ENCODE data around the gene DPP10.
"Not testable (repeated sequence)": the region's sequence is repeated elsewhere in the genome, so short reads cannot be mapped to it uniquely, and the experiment has no call there.

DPP10 gene

GRCh38 chr2:115440746-115441145, 998.3 kb downstream of the DPP10 start:
- not testable (repeated sequence) for DNase-seq (ENCODE audit: low read depth)

- no peak for DNase-seq (ENCODE audit: low read depth)
Measured at GRCh38 chr2:115443539-115444185, 1001.2 kb downstream of the DPP10 start.

DNA sequence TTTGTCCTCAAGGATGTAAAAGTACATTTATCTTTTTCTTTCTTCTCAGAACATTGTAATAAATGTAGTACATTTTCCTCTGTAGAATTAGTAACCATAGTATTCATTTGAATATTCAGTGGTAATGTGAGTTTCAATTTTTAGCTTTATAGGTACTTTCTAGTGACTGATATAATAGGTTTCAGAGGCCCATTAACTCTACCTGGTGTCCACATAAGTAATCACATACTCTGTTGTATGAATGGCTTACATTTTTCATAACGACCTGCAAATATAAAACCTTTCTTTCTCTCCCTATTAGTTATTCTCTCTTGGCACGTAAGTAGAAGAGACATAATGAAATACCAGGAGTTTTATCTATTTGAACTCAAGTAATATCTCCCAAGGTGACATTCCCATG, 1017.6 kb downstream of the DPP10 start:
- no peak for DNase-seq (ENCODE audit: low read depth)

GRCh38 chr2:115480741-115481140, 1038.3 kb downstream of the DPP10 start:
- DNase-seq (ENCODE audit: low read depth): no peak

GRCh38 chr2:115481842-115482241, 1039.4 kb downstream of the DPP10 start:
- no peak for DNase-seq (ENCODE audit: low read depth)

DNA sequence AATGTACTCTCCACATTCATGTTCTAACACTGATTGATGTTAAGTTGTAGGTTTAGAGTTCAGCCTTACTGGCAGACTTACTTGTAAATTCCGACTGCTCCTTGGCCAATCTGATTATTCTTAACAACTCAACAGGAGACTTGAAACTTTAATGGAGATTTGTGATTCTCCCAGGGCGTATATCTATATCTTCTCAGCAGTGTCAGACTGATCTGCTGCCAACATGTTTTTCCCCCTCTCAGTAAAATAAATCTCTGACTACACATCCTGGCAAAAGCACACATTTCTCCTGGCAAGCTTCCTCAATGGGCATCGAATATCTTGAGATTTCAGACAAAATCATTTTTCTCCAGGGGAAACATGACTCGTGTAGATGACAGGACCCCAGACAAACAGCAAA, 1041.2 kb downstream of the DPP10 start:
- DNase-seq (ENCODE audit: low read depth): no peak

DNA sequence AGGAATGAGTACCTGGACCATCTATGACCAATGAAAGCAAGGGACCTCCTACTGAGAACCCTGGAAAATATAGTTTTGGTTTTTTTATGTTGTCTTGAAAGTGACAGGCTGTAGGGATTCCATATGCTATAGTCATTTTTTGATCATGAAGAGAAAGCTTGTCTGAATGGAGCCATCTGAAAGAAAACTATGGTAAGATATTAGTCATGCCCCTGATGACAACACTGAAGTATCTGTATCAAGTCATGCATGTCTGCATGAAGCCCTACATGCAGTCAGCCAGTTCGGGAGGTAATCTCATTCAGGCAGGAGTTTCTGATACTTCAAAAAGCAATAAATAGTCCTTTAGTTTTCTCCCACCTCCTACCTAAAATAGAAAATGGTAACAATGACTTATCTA, 1042.0 kb downstream of the DPP10 start:
- DNase-seq (ENCODE audit: low read depth): no peak

- DNase-seq (ENCODE audit: low read depth): no peak
Measured at GRCh38 chr2:115484983-115485382, 1042.5 kb downstream of the DPP10 start.

- no peak for DNase-seq (ENCODE audit: low read depth)
Measured at GRCh38 chr2:115491186-115491793, 1048.8 kb downstream of the DPP10 start.

DNA sequence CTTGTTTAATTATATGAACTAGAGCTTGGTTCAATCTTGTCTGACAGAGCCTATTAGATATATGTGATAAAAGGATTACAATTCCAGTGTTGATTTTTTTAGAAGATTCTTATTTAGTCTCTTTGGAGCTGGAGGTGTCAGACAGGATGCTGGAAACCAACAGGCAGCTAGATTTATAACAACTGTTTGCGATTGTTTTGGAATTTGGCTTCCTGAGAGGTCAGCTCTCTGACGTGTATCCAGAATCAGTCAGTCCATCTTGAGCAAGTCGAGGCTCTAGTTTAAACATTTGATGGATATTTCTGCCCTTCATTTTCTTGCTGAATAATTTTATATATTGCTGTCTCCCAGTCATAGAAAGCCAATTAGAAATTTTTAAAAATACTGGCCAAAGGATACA, 1062.9 kb downstream of the DPP10 start:
- no peak for DNase-seq (ENCODE audit: low read depth)

- DNase-seq (ENCODE audit: low read depth): no peak
Measured at GRCh38 chr2:115520727-115521126, 1078.3 kb downstream of the DPP10 start.

- DNase-seq (ENCODE audit: low read depth): no peak
Measured at GRCh38 chr2:115524452-115524851, 1082.0 kb downstream of the DPP10 start.

DNA sequence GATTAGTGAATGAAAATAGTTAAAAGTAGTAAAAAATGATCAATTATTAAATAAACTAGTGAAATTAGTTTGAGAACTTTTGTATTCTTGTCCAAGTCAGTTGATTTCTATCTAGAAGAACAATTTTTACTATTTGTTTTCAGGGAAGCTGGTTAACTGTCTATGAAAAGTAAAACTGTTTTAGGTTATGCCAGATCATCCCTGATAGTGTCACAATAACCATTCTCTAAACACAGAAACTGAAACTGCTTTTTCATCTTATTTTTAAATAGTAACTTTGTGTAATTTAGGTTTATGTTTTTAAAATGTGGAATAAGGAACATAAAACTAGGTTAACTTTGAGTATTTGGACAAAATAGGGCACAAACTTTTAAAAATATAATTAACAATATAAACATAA, 1087.2 kb downstream of the DPP10 start:
- no peak for DNase-seq (ENCODE audit: low read depth)

DNA sequence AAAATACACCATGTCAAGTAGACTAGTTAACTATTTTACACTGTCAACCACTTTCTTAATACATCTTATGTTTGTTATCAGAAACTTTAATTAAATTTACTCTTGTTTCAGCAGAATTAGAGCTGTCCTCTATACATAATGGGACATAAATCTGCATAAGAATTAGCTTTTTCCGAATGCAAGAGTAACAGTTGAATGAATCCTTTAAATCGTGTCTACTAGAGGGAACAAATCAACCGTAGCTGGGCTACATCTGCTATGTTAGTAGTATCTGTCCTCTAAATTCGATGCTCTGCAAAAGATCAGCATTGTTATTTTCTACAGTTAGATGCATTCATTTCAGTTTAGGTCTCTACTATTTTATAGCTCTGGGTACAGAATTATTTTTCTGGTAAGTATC, 1090.6 kb downstream of the DPP10 start:
- DNase-seq (ENCODE audit: low read depth): no peak

DNA sequence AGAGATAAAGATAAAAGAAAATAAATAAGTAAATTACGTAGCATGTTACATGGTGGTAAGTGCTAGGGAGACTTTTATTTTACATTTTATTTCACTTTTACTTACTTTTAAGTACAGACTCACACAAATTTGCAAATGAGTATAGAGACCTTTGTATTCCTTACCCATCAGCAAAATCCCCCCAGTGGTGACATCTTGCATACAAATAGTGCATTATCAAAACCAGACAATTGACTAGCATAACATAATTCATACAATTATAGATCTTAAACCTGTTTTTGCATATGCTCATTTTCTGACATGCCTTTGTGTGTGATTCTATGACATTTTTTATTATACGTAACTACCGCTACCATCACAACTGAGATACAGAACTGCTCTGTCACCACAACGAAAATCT, 1099.4 kb downstream of the DPP10 start:
- DNase-seq (ENCODE audit: low read depth): no peak

DNA sequence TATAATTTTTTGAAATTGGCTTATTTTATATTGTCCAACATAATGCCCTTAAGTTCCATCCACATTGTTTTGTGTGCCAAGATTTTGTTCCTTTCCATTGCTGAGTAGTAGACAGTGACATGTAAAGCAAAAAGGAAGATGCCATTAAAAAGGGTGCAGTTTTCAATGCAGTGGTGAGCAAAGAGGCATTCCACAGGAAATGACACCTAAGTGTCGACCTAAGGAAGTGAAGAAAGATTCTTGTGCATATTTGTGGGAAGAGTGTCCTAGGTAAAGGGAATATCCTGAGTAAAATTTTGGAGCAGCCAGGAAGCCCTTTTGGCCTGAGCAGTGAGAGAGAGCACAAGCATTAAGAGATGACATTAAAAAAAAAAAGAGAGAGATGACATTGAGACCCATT, 1099.9 kb downstream of the DPP10 start:
- DNase-seq (ENCODE audit: low read depth): no peak

GRCh38 chr2:115543024-115543423, 1100.6 kb downstream of the DPP10 start:
- DNase-seq (ENCODE audit: low read depth): no peak

DNA sequence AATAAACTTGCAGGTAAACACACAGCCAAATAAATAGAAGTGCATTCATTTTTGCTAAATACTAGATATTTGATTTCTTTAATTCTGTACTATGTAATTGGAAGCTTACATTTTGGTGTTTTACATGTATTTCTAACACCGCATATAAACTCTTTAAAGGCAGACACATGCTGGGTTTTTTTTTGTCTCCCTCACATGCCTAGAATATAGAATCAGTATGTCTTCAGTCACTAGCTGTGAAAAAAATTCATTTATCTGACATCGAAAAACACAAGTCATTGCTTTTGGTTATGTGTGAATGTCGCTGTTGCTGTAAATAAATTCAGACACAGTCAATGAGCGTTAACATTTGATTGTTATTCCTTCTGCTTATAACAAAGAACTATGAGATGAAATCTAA, 1101.0 kb downstream of the DPP10 start:
- DNase-seq (ENCODE audit: low read depth): no peak

DNA sequence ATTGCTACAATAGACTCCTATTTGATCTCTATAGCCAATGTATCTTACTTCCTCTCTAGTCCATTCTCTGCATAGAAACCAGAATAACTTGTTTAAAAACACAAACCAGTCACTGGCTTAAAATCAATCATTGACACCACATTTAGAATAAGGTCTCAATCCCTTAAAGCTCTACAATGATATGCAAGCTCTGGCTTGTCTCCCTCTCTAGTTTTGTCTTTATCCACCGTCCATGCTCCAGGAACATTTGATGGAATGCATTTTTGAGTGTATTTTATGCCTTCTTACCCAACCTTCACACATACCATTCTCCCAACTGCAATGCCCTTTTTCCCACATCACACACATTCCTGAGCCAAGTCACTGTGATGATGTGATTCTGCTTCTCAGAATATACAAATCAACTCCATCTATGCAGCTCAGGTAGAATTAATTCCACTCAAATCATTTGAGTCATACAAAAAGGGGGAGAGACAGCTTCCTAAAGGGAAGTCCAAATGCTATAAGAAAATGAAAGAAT, 1107.2 kb downstream of the DPP10 start:
- no peak for DNase-seq (ENCODE audit: low read depth)

DNA sequence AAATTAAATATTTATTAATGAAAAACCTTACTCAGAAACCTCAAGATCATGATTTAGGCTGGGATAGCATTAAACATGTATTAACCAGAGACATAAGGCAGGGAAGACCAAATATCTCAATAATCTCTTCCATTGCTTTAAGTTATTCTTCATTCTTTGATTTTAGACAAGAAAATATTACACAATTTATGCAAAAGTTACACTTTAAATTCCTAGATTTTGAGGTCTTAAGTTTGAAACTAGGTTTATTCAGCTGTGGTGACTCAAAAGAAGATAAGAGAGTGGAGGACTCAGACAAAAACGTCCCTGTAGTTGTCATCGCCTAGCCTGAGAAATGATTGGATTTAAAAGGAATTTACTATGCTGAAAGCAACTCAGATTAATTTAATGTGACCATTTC, 1110.3 kb downstream of the DPP10 start:
- DNase-seq (ENCODE audit: low read depth): no peak

- no peak for DNase-seq (ENCODE audit: low read depth)
Measured at GRCh38 chr2:115554153-115554552, 1111.7 kb downstream of the DPP10 start.

- DNase-seq (ENCODE audit: low read depth): no peak
Measured at GRCh38 chr2:115558725-115559124, 1116.3 kb downstream of the DPP10 start.

- DNase-seq (ENCODE audit: low read depth): no peak
Measured at GRCh38 chr2:115560666-115561065, 1118.2 kb downstream of the DPP10 start.

GRCh38 chr2:115568643-115569042, 1126.2 kb downstream of the DPP10 start:
- DNase-seq (ENCODE audit: low read depth): no peak

All from T-helper 22 cell (primary cell).